ENCODE data around the gene CCDC149. TPM values are rescaled to one million over a fixed set of nuclear protein-coding genes. Genes with fewer than 3 reads are reported as not detected.

CCDC149 gene
- polyA plus RNA-seq, 3 donors, result 16.9 to 21.9 (median 18.1) TPM

- DNase-seq (ENCODE audit: extremely low read depth in 1 of 11, low read depth in 9 of 11, low spot score in 4 of 11), result no peak
Measured at GRCh38 chr4:24813732-24814131, 99.1 kb downstream of the CCDC149 start.

GRCh38 chr4:24810871-24811631 lies 101.8 kb downstream of the CCDC149 start:
- no peak for DNase-seq (ENCODE audit: extremely low read depth in 1 of 11, low read depth in 9 of 11, low spot score in 4 of 11)

GRCh38 chr4:24809815-24810405 lies 102.9 kb downstream of the CCDC149 start:
- DNase-seq (ENCODE audit: extremely low read depth in 1 of 11, low read depth in 9 of 11, low spot score in 4 of 11), result no peak

GRCh38 chr4:24809376-24809775 lies 103.5 kb downstream of the CCDC149 start:
- no peak for DNase-seq (ENCODE audit: extremely low read depth in 1 of 11, low read depth in 9 of 11, low spot score in 4 of 11)

GRCh38 chr4:24808955-24809354 lies 103.9 kb downstream of the CCDC149 start:
- DNase-seq (ENCODE audit: extremely low read depth in 1 of 11, low read depth in 9 of 11, low spot score in 4 of 11), result no peak

- no peak for DNase-seq (ENCODE audit: extremely low read depth in 1 of 11, low read depth in 9 of 11, low spot score in 4 of 11)
Measured at GRCh38 chr4:24808261-24808660, 104.6 kb downstream of the CCDC149 start.

- no peak for DNase-seq (ENCODE audit: extremely low read depth in 1 of 11, low read depth in 9 of 11, low spot score in 4 of 11)
Measured at GRCh38 chr4:24807611-24808010, 105.2 kb downstream of the CCDC149 start.

GRCh38 chr4:24806206-24806990 lies 106.4 kb downstream of the CCDC149 start:
- DNase-seq (ENCODE audit: extremely low read depth in 1 of 11, low read depth in 9 of 11, low spot score in 4 of 11), result no peak

GRCh38 chr4:24805566-24805965 lies 107.3 kb downstream of the CCDC149 start:
- DNase-seq (ENCODE audit: extremely low read depth in 1 of 11, low read depth in 9 of 11, low spot score in 4 of 11), result no peak

GRCh38 chr4:24805067-24805466 lies 107.8 kb downstream of the CCDC149 start:
- DNase-seq (ENCODE audit: extremely low read depth in 1 of 11, low read depth in 9 of 11, low spot score in 4 of 11), result no peak

GRCh38 chr4:24802648-24803047 lies 110.2 kb downstream of the CCDC149 start:
- no peak for DNase-seq (ENCODE audit: extremely low read depth in 1 of 11, low read depth in 9 of 11, low spot score in 4 of 11)

- no peak for DNase-seq (ENCODE audit: extremely low read depth in 1 of 11, low read depth in 9 of 11, low spot score in 4 of 11)
Measured at GRCh38 chr4:24801136-24801855, 111.5 kb downstream of the CCDC149 start.

- no peak for DNase-seq (ENCODE audit: extremely low read depth in 1 of 11, low read depth in 9 of 11, low spot score in 4 of 11)
Measured at GRCh38 chr4:24800325-24800895, 112.4 kb downstream of the CCDC149 start.

GRCh38 chr4:24799544-24800324 lies 113.1 kb downstream of the CCDC149 start:
- DNase-seq (ENCODE audit: extremely low read depth in 1 of 11, low read depth in 9 of 11, low spot score in 4 of 11), result no peak

- DNase-seq (ENCODE audit: extremely low read depth in 1 of 11, low read depth in 9 of 11, low spot score in 4 of 11), result no peak
Measured at GRCh38 chr4:24799196-24799543, 113.7 kb downstream of the CCDC149 start.

- DNase-seq (ENCODE audit: extremely low read depth in 1 of 11, low read depth in 9 of 11, low spot score in 4 of 11), result no peak
Measured at GRCh38 chr4:24798036-24798610, 114.7 kb downstream of the CCDC149 start.

- DNase-seq (ENCODE audit: extremely low read depth in 1 of 11, low read depth in 9 of 11, low spot score in 4 of 11), result no peak
Measured at GRCh38 chr4:24796620-24797019, 116.2 kb downstream of the CCDC149 start.
